HL-60 (cell line): ENCODE measurements around the gene IL17D.

Experiments
- GABPA ChIP-seq: IDR thresholded peaks from 2 replicates; pipeline ENCODE4 v1.6.1; 2012; ENCODE audit warnings: low read depth
- POLR2AphosphoS5 ChIP-seq: IDR thresholded peaks from 2 replicates; pipeline ENCODE4 v1.6.1; 2012; ENCODE audit warnings: low read depth
- TF ChIP-seq, protein P1 (sequence below): IDR thresholded peaks from one replicate; pipeline ENCODE4 v1.5.1; 2011; ENCODE audit warnings: low read length, control low read depth, inconsistent platforms; ENCODE audit not compliant: insufficient read depth
- TF ChIP-seq, protein P2 (sequence below): IDR thresholded peaks from 2 replicates; pipeline ENCODE4 v1.6.1; 2012; ENCODE audit warnings: low read depth; ENCODE audit not compliant: insufficient replicate concordance

DNA sequence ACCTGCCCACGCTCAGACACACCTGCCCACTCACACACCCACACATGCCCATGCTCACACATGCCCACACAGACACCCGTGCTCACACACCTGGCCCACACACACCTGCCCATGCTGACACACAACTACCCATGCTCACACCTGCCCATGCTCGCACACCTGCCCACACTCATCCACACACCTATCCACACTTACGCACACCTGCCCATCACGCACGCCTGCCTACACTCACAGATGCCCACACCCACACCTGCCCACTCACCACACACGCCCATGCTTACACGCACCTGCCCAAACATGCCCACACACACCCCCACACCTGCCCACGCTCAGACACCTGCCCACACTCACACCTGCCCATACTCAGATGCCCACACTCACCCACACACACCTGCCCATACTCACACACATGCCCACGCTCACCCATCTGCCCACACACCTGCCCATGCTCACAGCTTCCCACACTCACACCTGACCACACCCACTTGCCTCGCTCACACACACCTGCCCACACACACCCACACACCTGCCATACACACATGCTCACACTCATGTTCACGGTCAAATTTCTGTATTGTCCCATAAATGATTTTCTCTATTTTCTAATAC lies 15.6 kb downstream of the IL17D start:
- TF ChIP-seq, protein P1, sequence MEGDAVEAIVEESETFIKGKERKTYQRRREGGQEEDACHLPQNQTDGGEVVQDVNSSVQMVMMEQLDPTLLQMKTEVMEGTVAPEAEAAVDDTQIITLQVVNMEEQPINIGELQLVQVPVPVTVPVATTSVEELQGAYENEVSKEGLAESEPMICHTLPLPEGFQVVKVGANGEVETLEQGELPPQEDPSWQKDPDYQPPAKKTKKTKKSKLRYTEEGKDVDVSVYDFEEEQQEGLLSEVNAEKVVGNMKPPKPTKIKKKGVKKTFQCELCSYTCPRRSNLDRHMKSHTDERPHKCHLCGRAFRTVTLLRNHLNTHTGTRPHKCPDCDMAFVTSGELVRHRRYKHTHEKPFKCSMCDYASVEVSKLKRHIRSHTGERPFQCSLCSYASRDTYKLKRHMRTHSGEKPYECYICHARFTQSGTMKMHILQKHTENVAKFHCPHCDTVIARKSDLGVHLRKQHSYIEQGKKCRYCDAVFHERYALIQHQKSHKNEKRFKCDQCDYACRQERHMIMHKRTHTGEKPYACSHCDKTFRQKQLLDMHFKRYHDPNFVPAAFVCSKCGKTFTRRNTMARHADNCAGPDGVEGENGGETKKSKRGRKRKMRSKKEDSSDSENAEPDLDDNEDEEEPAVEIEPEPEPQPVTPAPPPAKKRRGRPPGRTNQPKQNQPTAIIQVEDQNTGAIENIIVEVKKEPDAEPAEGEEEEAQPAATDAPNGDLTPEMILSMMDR, result no peak
- TF ChIP-seq, protein P2, sequence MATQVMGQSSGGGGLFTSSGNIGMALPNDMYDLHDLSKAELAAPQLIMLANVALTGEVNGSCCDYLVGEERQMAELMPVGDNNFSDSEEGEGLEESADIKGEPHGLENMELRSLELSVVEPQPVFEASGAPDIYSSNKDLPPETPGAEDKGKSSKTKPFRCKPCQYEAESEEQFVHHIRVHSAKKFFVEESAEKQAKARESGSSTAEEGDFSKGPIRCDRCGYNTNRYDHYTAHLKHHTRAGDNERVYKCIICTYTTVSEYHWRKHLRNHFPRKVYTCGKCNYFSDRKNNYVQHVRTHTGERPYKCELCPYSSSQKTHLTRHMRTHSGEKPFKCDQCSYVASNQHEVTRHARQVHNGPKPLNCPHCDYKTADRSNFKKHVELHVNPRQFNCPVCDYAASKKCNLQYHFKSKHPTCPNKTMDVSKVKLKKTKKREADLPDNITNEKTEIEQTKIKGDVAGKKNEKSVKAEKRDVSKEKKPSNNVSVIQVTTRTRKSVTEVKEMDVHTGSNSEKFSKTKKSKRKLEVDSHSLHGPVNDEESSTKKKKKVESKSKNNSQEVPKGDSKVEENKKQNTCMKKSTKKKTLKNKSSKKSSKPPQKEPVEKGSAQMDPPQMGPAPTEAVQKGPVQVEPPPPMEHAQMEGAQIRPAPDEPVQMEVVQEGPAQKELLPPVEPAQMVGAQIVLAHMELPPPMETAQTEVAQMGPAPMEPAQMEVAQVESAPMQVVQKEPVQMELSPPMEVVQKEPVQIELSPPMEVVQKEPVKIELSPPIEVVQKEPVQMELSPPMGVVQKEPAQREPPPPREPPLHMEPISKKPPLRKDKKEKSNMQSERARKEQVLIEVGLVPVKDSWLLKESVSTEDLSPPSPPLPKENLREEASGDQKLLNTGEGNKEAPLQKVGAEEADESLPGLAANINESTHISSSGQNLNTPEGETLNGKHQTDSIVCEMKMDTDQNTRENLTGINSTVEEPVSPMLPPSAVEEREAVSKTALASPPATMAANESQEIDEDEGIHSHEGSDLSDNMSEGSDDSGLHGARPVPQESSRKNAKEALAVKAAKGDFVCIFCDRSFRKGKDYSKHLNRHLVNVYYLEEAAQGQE, result no peak
- TF ChIP-seq GABPA (no peak), POLR2AphosphoS5 (no peak)
